Measurements from ENCODE around the gene TTLL1. TPM values are rescaled to one million over a fixed set of nuclear protein-coding genes. Genes with fewer than 3 reads are reported as not detected.

TTLL1 gene
- total RNA-seq = 1 to 10 TPM; 8.5 to 9.1 TPM

DNA sequence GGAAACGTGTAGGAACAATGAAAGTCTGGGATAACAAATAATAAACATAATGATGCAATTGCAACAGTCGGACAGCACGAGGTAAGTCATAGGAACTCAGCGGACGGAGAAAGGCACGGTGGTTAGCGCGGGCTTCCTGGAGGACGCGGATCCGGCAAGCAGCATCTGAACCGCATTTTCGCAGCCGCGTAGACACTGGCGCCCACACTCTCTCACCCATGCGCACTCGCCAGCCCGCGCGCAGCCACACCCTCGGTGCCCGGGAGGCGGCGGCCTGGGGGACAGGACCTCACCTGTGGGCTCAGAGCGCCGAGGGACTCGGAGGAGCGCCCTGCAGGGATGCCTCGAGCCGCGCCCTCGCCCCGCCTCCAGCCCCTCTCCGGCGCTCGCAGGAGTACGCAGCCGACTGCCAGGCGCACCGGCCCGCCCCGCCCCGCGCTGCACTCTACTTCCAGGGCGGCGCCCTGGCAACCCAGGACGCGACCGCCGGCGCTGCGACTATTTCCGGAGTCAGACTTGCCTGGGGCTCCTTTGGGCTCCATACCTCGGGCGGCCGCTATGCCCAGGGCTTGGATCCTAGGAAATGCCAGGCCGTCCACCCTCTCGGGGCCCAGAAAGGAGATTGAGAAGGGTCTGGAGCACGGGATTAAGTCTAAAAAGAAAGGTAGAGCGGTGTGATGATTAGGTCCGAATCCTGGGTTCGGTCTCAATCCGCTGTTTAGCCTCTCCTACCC is at the start of gene TTLL1:
Gene TTLL1, minus strand, starts transcription at position 408 of the 734 bp plus-strand sequence. CDS start 13,805 bp downstream, outside the sequence.
- Mint-ChIP-seq H3K4me1 (peaks cover 27% of the 10 kb centered on the region), H3K36me3 (ENCODE audit: low read depth) (peaks cover 10% of the 10 kb centered on the region), H3K27ac (peak within 1 kb of the TSS; percentile 99), H3K27me3 (no peaks in the 10 kb centered on the region), H3K9me3 (no peaks in the 10 kb centered on the region), H3K4me3 (peak within 1 kb of the TSS; percentile 98)
- peak; percentile 93 for DNase-seq
- CTCF ChIA-PET = no interaction called here
- POLR2A ChIA-PET = no interaction called here

- H3K27ac Mint-ChIP-seq = no peak overlapping the region
- H3K27me3 Mint-ChIP-seq = no peaks in the 10 kb centered on the region
- no peaks in the 10 kb centered on the region for H3K9me3 Mint-ChIP-seq
- ChIA-PET POLR2A (no interaction called here), CTCF (interaction anchor here (1.0 to 1.4 kb wide), 2 partner anchors 9 to 27 kb away, joined by 3 to 5 read pairs; partner anchors contain the start of gene BIK)
- no peak for DNase-seq
- peaks cover 31% of the 10 kb centered on the region for H3K36me3 Mint-ChIP-seq (ENCODE audit: low read depth)
- peaks cover 10% of the 10 kb centered on the region for H3K4me1 Mint-ChIP-seq
- H3K4me3 Mint-ChIP-seq = no peak overlapping the region
These were observed 47.6 kb upstream of the TTLL1 start for GRCh38 chr22:43136801-43137200.

GRCh38 chr22:43136255-43136654 is 47.1 kb upstream of the TTLL1 start:
- ChIA-PET POLR2A (no interaction called here), CTCF (interaction anchor here (0.6 to 1.4 kb wide), 4 partner anchors 9 to 360 kb away, joined by 3 to 5 read pairs (median 4); partner anchors contain the start of gene BIK)
- no peaks in the 10 kb centered on the region for H3K9me3 Mint-ChIP-seq
- no peaks in the 10 kb centered on the region for H3K27me3 Mint-ChIP-seq
- no peak overlapping the region for H3K4me3 Mint-ChIP-seq
- H3K36me3 Mint-ChIP-seq (ENCODE audit: low read depth) = peaks cover 31% of the 10 kb centered on the region
- H3K4me1 Mint-ChIP-seq = peaks cover 6% of the 10 kb centered on the region
- no peak overlapping the region for H3K27ac Mint-ChIP-seq
- peak; percentile 44 for DNase-seq

GRCh38 chr22:43135565-43135964 is 46.4 kb upstream of the TTLL1 start:
- Mint-ChIP-seq H3K27me3 (no peaks in the 10 kb centered on the region), H3K27ac (no peak overlapping the region), H3K4me3 (no peak overlapping the region), H3K36me3 (ENCODE audit: low read depth) (peaks cover 28% of the 10 kb centered on the region), H3K9me3 (no peaks in the 10 kb centered on the region), H3K4me1 (peaks cover 2% of the 10 kb centered on the region)
- no peak for DNase-seq
- ChIA-PET CTCF (interaction anchor here (0.6 to 0.8 kb wide), 2 partner anchors 45 to 359 kb away, joined by 3 to 4 read pairs; no protein-coding TSS in a partner anchor), POLR2A (no interaction called here)

DNA sequence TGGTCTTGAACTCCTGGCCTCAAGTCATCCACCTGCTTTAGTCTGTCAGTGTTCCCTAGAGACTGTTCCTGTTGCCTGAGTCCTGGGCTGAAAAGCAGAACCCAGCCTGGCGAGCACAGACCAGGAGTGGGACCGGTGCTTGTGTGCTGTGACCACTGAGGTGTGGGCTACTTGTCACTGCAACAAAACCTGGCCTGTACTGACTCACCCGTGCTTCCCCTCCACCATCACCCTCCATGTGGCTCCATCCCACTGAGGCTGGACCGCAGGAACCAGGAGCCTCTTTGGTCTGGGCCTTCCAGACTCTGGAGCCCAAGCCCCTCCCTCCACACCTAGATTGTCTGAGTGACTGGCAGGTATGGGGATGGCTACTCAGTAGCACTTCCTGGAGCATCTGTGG is 45.4 kb upstream of the TTLL1 start:
- Mint-ChIP-seq H3K27ac (no peak overlapping the region), H3K4me1 (peaks cover 2% of the 10 kb centered on the region), H3K27me3 (no peaks in the 10 kb centered on the region), H3K36me3 (ENCODE audit: low read depth) (peaks cover 25% of the 10 kb centered on the region), H3K4me3 (no peak overlapping the region), H3K9me3 (no peaks in the 10 kb centered on the region)
- CTCF ChIA-PET = interaction anchor here (0.9 kb wide), 1 partner anchor 12 kb away, joined by 3 read pairs; no protein-coding TSS in a partner anchor
- DNase-seq = no peak
- POLR2A ChIA-PET = no interaction called here

DNA sequence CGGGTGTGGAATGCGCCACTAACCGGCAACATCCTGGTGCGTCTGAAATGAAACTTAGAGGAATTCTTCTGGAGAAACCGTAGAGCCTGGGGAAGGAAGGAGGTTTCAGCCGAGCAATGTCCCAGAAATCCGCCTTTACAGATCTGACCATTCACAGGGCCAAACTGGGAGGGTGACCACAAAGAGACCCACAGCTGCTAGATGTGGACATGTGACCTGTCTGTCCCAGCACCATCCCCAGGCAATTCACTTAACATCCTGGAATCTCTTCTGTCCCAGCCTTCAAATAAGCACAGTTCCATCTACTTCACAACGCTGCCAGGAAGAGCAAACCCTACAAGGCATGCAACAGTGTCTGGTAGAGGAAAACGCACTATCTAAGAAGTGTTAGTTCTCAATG is 44.2 kb upstream of the TTLL1 start:
- Mint-ChIP-seq H3K27ac (no peak overlapping the region), H3K4me3 (no peak overlapping the region), H3K4me1 (peaks cover 2% of the 10 kb centered on the region), H3K27me3 (no peaks in the 10 kb centered on the region), H3K36me3 (ENCODE audit: low read depth) (peaks cover 20% of the 10 kb centered on the region), H3K9me3 (no peaks in the 10 kb centered on the region)
- CTCF ChIA-PET = no interaction called here
- POLR2A ChIA-PET = no interaction called here
- DNase-seq = no peak

GRCh38 chr22:43131773-43132501 is 42.7 kb upstream of the TTLL1 start:
- H3K27me3 Mint-ChIP-seq = no peaks in the 10 kb centered on the region
- peaks cover 12% of the 10 kb centered on the region for H3K36me3 Mint-ChIP-seq (ENCODE audit: low read depth)
- CTCF ChIA-PET = no interaction called here
- H3K27ac Mint-ChIP-seq = no peak overlapping the region
- POLR2A ChIA-PET = no interaction called here
- H3K4me1 Mint-ChIP-seq = peaks cover 9% of the 10 kb centered on the region
- H3K9me3 Mint-ChIP-seq = no peaks in the 10 kb centered on the region
- no peak for DNase-seq
- no peak overlapping the region for H3K4me3 Mint-ChIP-seq

DNA sequence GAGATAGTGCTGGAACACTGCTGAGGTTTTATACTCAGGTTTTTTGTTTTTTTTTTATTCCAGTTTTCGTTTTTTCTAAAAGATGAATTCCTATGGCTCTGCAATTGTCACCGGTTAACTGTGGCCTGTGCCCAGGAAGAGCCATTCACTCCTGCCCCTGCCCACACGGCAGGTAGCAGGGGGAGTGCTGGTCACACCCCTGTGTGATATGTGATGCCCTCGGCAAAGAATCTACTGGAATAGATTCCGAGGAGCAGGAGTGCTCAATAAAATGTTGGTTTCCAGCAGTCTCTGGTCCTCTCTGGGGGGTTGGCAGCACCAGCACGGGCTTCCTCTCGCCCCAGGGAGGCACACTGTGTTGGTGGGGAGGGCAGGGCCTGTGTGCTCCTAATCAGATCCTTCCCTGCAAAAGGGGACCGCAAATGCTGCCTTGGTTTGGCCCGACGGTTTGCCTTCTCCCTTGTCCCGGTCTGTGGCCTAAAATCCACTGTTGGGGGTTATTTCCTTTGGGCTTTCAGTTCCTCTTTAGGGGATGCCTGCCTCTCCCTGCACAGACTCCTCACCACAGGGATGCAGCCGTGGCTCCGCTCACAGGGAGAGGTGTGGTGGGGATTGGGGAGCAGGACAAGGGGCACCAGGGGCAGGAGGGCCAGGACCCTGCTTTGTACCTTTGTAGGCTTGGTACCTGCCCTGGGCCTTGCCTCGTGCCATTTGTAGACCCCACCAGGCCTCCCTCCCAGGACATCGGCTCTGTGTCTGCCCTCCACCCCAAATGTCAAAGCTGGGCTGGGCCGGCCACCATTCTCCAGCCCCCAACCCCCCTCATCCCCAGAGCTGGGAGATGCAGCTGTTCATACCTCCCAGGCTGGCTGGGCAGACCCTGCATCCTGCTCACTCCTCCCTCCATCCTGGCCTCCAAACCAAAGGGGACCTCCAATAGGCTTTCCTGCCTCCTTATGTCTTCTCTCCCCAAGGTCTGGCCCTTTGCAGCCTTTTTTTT is 40.5 kb upstream of the TTLL1 start:
- peaks cover 6% of the 10 kb centered on the region for H3K36me3 Mint-ChIP-seq (ENCODE audit: low read depth)
- H3K9me3 Mint-ChIP-seq = no peaks in the 10 kb centered on the region
- H3K27me3 Mint-ChIP-seq = no peaks in the 10 kb centered on the region
- POLR2A ChIA-PET = no interaction called here
- no peak overlapping the region for H3K27ac Mint-ChIP-seq
- CTCF ChIA-PET = interaction anchor here (0.6 kb wide), 1 partner anchor 97 kb away, joined by 3 read pairs; no protein-coding TSS in a partner anchor
- DNase-seq = no peak
- peaks cover 9% of the 10 kb centered on the region for H3K4me1 Mint-ChIP-seq
- H3K4me3 Mint-ChIP-seq = no peak overlapping the region

DNA sequence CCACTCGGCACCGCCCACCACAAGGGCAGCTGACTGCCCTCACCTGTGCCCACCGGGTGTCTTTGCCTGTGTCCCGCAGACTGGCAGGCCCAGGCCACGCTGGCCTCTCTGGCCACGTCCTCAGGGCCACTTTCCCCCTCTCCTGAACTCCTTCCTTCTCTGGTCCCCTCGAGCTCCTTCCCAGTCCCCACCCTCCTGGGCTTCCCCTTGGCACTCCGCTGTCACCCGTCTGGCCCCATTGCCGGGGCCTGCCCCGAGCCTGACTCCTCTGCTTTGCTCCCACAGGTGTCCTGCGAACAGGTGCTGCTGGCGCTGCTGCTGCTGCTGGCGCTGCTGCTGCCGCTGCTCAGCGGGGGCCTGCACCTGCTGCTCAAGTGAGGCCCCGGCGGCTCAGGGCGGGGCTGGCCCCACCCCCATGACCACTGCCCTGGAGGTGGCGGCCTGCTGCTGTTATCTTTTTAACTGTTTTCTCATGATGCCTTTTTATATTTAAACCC is 39.8 kb upstream of the TTLL1 start:
- Mint-ChIP-seq H3K27ac (no peak overlapping the region), H3K4me1 (peaks cover 9% of the 10 kb centered on the region), H3K4me3 (no peak overlapping the region), H3K27me3 (no peaks in the 10 kb centered on the region), H3K36me3 (ENCODE audit: low read depth) (peaks cover 4% of the 10 kb centered on the region), H3K9me3 (no peaks in the 10 kb centered on the region)
- POLR2A ChIA-PET = no interaction called here
- CTCF ChIA-PET = no interaction called here
- DNase-seq = no peak

- CTCF ChIA-PET = interaction anchor here (1.0 to 1.3 kb wide), 2 partner anchors 8 to 14 kb away, joined by 3 read pairs; no protein-coding TSS in a partner anchor
- DNase-seq = no peak
- Mint-ChIP-seq H3K9me3 (no peaks in the 10 kb centered on the region), H3K4me3 (no peak overlapping the region), H3K27ac (no peak overlapping the region), H3K27me3 (no peaks in the 10 kb centered on the region), H3K36me3 (ENCODE audit: low read depth) (no peaks in the 10 kb centered on the region), H3K4me1 (peaks cover 9% of the 10 kb centered on the region)
- POLR2A ChIA-PET = no interaction called here
These were observed 38.9 kb upstream of the TTLL1 start for GRCh38 chr22:43128116-43128515.

DNA sequence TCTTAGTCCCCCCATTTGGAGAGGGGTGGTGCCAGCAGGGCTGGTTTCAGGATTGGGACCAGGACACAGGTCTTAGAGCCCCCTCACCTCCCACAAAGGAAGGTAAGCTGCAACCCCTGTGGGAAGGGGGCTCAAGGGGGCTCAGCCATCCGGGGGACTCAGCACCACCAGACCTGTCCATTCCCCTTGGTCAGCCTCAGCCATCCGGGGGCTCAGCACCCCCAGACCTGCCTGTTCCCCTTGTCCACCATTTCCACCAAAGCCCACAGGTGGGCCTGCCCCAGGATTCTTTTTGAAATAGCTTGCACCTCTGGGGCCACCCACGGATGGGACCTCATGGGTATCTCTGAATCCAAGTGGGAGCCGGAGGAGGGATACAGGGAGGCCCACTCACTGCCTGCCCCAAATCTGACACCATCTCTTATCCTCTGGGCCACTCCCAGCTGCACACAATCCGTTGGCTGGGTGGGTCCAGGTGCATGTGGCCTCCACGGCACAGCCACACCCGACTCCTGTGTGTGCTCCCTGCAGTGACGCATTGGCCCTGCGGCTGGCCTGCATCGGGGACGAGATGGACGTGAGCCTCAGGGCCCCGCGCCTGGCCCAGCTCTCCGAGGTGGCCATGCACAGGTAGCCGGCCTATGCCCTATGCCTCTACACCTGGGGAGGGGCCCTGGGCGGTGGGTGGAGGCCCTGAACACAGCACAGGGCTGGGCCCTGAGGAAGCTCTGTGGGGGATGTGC is 38.1 kb upstream of the TTLL1 start:
- H3K4me3 Mint-ChIP-seq = no peak overlapping the region
- CTCF ChIA-PET = interaction anchor here (1.0 to 1.3 kb wide), 2 partner anchors 9 to 15 kb away, joined by 3 read pairs; no protein-coding TSS in a partner anchor
- POLR2A ChIA-PET = interaction anchor here (0.9 to 1.0 kb wide), 2 partner anchors 15 to 60 kb away, joined by 3 read pairs; no protein-coding TSS in a partner anchor
- H3K27ac Mint-ChIP-seq = no peak overlapping the region
- no peaks in the 10 kb centered on the region for H3K27me3 Mint-ChIP-seq
- DNase-seq = no peak
- H3K4me1 Mint-ChIP-seq = peaks cover 9% of the 10 kb centered on the region
- no peaks in the 10 kb centered on the region for H3K36me3 Mint-ChIP-seq (ENCODE audit: low read depth)
- no peaks in the 10 kb centered on the region for H3K9me3 Mint-ChIP-seq

Measured in activated CD4-positive, alpha-beta memory T cell treated with anti-CD3 and anti-CD28 coated beads, Interleukin-2, amount 10 ng/mL, durations not matched to agents 7 days and 5 days (primary cell).